Measurements from ENCODE around the gene NFATC2IP.
A peak's percentile ranks its signal among the peaks of the same experiment; 100 is the strongest.
"Not testable (repeated sequence)": the region's sequence is repeated elsewhere in the genome, so short reads cannot be mapped to it uniquely, and the experiment has no call there.

NFATC2IP gene

DNA sequence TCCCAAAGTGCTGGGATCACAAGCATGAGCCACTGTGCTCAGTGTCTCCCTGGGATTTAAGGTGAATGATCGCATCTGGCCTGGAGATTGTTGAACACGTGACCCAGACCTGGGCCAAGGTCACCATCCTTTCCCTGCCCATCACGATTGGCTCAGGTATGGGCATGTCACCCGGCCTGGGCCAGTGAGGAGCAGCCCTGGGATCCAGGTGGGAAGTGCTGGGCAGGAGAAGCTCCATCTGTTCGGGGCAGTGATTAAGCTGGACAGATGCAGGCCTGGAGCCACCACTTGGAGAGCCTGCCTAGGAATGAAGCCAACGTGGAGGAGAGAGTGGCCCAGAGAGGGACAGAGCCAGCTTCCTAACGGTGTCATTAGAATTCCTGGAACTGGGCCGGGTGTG is 41.0 kb downstream of the NFATC2IP start:
- TF ChIP-seq, protein P1, sequence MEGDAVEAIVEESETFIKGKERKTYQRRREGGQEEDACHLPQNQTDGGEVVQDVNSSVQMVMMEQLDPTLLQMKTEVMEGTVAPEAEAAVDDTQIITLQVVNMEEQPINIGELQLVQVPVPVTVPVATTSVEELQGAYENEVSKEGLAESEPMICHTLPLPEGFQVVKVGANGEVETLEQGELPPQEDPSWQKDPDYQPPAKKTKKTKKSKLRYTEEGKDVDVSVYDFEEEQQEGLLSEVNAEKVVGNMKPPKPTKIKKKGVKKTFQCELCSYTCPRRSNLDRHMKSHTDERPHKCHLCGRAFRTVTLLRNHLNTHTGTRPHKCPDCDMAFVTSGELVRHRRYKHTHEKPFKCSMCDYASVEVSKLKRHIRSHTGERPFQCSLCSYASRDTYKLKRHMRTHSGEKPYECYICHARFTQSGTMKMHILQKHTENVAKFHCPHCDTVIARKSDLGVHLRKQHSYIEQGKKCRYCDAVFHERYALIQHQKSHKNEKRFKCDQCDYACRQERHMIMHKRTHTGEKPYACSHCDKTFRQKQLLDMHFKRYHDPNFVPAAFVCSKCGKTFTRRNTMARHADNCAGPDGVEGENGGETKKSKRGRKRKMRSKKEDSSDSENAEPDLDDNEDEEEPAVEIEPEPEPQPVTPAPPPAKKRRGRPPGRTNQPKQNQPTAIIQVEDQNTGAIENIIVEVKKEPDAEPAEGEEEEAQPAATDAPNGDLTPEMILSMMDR (IDR thresholded peaks at IDR 0.05; ENCODE audit: insufficient read depth, low read depth, low read length, missing control alignments), result no peak

DNA sequence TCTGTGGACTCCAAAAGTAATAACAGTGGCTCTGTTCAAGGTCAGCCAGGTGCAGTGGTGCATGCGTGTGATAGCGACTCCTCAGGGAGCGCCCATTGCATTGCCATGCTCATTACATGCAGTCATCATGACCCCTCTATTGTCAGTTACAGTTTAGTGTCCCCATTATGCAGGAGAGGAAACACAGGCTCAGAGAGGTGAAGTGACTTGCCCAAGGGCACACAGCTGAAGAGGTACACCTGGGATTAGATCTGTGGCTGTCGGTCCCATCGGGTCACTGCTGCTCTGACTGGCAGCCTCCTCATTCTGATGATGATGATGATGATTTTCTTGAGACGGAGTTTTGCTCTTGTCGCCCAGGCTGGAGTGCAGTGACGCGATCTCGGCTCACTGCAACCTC is 41.8 kb downstream of the NFATC2IP start:
- no peak overlapping the region for H3K4me3 ChIP-seq (ENCODE audit: low read length)
- no peak for DNase-seq (ENCODE audit: low read depth)
- TF ChIP-seq, protein P1 (IDR thresholded peaks at IDR 0.05; ENCODE audit: insufficient read depth, low read depth, low read length, missing control alignments), result no peak

More for the DNA sequence above, 41.0 kb downstream of the NFATC2IP start:
- DNase-seq (ENCODE audit: low read depth), result no peak
- no peak overlapping the region for H3K4me3 ChIP-seq (ENCODE audit: low read length)

DNA sequence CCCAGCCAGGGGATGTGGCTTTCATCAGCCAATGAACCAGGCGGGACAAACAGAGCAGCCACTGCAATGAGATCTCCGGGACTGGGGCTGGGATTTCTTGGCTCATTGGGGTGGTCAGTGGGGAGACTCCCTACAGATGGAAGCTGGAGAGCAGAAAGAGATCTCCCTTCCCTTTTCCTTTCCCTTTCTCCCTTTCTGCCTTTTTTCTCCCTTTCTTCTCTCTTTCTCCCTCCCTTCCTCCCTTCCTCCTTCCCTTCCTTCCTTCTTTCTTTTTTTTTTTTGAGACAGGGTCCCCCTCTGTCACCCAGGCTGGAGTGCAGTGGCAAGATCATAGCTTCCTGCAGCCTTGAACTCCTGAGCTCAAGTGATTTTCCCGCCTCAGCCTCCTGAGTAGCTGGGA is 48.1 kb downstream of the NFATC2IP start:
- DNase-seq (ENCODE audit: low read depth), result no peak
- H3K4me3 ChIP-seq (ENCODE audit: low read length), result no peak overlapping the region
- TF ChIP-seq, protein P1 (IDR thresholded peaks at IDR 0.05; ENCODE audit: insufficient read depth, low read depth, low read length, missing control alignments), result no peak

DNA sequence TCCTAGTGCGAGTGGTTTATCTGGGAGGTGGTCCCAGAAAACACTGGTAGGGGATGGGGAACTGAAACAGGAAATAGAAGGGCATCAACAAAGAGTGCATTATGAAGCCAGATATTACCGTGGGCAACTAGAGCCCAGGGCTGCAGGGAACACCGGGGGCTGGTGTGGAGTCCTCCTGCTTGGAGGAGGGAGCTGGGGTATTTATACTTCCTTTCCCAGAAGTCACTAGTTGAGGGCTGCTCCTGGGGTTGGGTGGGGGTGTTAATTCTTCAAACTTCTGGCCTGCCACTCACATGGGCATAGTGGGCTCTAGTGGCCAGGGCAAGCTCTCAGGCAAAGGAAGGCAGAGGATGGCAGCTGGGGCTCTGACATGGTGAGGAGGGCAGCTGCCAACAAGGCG is 48.8 kb downstream of the NFATC2IP start:
- H3K4me3 ChIP-seq (ENCODE audit: low read length), result no peak overlapping the region
- no peak for DNase-seq (ENCODE audit: low read depth)
- TF ChIP-seq, protein P1 (IDR thresholded peaks at IDR 0.05; ENCODE audit: insufficient read depth, low read depth, low read length, missing control alignments), result no peak

DNA sequence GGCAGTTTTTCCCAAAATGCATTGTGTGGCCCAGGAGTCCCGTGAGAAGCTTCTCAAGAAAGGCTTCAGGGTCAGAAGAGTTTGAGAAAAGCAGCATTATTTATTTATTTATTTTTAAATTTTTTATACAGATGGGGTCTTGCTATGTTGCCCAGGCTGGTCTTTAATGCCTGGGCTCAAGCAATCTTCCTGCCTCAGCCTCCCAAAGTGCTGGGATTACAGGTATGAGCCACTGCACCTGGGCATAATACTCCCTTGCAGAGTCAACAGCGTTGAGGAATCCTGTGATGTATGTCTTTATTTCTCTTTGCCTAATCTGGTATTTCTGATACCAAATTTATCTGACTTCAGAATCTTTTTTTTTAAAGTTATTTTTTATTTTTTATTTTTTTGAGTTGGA is 49.3 kb downstream of the NFATC2IP start:
- no peak for DNase-seq (ENCODE audit: low read depth)
- H3K4me3 ChIP-seq (ENCODE audit: low read length), result no peak overlapping the region
- TF ChIP-seq, protein P1 (IDR thresholded peaks at IDR 0.05; ENCODE audit: insufficient read depth, low read depth, low read length, missing control alignments), result no peak

DNA sequence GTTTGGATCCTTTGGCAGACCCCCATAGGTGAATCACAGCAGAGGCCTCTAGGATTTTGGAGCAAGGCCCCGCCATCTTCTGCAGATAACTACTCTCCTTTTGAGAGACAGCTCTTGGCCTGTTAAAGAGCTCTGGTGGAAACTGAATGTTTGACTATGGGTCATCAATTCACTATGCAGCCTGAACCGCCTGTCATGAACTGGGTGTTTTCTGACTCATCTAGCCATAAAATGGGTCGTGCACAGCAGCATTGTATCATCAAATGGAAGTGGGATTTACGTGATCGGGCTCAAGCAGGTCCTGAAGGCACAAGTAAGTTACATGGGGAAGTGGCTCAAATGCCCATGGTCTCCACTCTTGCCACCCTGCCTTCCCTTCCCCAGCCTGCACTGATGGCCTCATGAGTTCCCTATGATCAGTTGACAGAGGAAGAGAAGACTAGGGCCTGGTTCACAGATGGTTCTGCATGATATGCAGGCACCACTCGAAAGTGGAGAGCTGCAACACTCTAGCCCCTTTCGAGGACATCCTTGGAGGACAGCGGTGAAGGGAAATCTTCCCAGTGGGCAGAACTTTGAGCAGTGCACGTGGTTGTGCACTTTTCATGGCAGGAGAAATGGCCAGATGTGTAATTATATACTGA is 53.9 kb downstream of the NFATC2IP start:
- DNase-seq (ENCODE audit: low read depth), result not testable (repeated sequence)

DNA sequence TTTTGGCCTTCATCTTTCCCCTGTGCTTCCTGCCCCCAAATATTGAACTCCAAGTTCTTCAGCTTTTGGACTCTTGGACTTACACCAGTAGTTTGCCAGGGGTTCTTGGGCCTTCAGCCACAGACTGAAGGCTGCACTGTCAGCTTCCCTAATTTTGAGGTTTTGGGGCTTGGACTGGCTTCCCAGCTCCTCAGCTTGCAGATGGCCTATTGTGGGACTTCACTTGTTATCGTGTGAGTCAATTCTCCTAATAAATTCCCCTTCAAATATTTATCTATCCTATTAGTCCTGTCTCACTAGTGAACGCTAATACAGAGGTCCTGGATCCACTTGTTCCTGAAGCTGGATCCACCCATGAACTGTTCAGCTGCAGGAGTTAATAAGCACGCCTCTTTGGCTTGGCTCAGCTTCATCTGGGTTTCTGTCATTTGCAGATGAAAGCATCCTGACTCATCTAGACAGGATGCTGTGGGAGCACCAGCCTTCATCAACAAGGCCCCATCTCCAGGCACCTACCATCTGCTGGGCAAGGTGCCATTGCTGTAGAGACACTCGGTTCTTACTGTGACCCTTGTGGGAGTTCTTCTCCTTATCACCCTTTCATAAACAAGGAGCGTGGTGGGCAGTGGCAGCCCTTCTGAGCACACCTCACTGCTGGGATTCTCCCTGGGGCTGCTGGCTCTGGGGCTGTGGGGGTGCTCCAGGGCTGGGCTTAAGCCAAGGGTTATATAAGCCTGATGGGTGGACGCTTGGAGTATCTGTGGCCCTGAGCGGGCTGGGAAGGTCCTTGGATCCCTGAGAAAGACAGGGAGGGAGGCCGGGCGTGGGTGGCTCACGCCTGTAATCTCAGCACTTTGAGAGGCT is 57.2 kb downstream of the NFATC2IP start:
- TF ChIP-seq, protein P1 (IDR thresholded peaks at IDR 0.05; ENCODE audit: insufficient read depth, low read depth, low read length, missing control alignments), result no peak
- H3K4me3 ChIP-seq (ENCODE audit: low read length), result no peak overlapping the region
- peak; percentile 46 for DNase-seq (ENCODE audit: low read depth)

More for the DNA sequence above, 53.9 kb downstream of the NFATC2IP start:
- not testable (repeated sequence) for H3K4me3 ChIP-seq (ENCODE audit: low read length)

Data from epithelial cell of esophagus (primary cell).